Measurements from ENCODE around the gene ME1.

The ME1 gene

GRCh38 chr6:83371423-83371822 is 59.4 kb downstream of the ME1 start:
- TF ChIP-seq SIN3A (IDR thresholded peaks at IDR 0.05; ENCODE audit: borderline replicate concordance, insufficient read depth, low read length) (no peak), POLR2AphosphoS5 (IDR thresholded peaks at IDR 0.05; ENCODE audit: low read depth, low read length) (no peak), FOXP2 (optimal IDR thresholded peaks at IDR 0.05; ENCODE audit: borderline replicate concordance, extremely low read depth, extremely low read length, insufficient read depth) (no peak), TAF1 (IDR thresholded peaks at IDR 0.05; ENCODE audit: borderline replicate concordance, insufficient read depth, low read length) (no peak)
- TF ChIP-seq, protein P1, sequence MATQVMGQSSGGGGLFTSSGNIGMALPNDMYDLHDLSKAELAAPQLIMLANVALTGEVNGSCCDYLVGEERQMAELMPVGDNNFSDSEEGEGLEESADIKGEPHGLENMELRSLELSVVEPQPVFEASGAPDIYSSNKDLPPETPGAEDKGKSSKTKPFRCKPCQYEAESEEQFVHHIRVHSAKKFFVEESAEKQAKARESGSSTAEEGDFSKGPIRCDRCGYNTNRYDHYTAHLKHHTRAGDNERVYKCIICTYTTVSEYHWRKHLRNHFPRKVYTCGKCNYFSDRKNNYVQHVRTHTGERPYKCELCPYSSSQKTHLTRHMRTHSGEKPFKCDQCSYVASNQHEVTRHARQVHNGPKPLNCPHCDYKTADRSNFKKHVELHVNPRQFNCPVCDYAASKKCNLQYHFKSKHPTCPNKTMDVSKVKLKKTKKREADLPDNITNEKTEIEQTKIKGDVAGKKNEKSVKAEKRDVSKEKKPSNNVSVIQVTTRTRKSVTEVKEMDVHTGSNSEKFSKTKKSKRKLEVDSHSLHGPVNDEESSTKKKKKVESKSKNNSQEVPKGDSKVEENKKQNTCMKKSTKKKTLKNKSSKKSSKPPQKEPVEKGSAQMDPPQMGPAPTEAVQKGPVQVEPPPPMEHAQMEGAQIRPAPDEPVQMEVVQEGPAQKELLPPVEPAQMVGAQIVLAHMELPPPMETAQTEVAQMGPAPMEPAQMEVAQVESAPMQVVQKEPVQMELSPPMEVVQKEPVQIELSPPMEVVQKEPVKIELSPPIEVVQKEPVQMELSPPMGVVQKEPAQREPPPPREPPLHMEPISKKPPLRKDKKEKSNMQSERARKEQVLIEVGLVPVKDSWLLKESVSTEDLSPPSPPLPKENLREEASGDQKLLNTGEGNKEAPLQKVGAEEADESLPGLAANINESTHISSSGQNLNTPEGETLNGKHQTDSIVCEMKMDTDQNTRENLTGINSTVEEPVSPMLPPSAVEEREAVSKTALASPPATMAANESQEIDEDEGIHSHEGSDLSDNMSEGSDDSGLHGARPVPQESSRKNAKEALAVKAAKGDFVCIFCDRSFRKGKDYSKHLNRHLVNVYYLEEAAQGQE (IDR thresholded peaks at IDR 0.05; ENCODE audit: insufficient read depth in 1 of 2, low read depth in 2 of 2, low read length in 2 of 2), result no peak

GRCh38 chr6:83370567-83370966 is 60.3 kb downstream of the ME1 start:
- TF ChIP-seq SIN3A (IDR thresholded peaks at IDR 0.05; ENCODE audit: borderline replicate concordance, insufficient read depth, low read length), result no peak
- TF ChIP-seq, protein P1 (IDR thresholded peaks at IDR 0.05; ENCODE audit: insufficient read depth in 1 of 2, low read depth in 2 of 2, low read length in 2 of 2), result no peak
- no peak for TF ChIP-seq FOXP2 (optimal IDR thresholded peaks at IDR 0.05; ENCODE audit: borderline replicate concordance, extremely low read depth, extremely low read length, insufficient read depth)
- no peak for TF ChIP-seq TAF1 (IDR thresholded peaks at IDR 0.05; ENCODE audit: borderline replicate concordance, insufficient read depth, low read length)
- TF ChIP-seq POLR2AphosphoS5 (IDR thresholded peaks at IDR 0.05; ENCODE audit: low read depth, low read length), result no peak

DNA sequence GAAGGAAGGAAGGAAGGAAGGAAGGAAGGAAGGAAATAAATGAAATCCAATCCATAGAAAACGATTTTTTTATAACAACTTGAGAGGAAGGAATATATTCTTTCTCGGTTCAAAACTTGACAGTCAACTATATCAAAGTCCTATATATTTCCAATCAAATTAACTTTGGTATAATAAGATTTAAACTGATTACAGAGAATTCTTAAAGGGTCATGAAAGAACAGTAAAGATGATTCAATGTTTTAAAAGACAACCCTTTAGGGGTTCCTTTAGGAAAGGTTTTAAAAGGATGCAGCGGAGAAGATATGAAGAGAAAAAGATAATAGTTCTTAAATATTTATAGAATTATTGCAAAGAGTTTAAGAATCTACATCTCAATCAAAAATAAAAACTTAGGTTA is 61.2 kb downstream of the ME1 start:
- TF ChIP-seq TAF1 (IDR thresholded peaks at IDR 0.05; ENCODE audit: borderline replicate concordance, insufficient read depth, low read length) (no peak), POLR2AphosphoS5 (IDR thresholded peaks at IDR 0.05; ENCODE audit: low read depth, low read length) (no peak), FOXP2 (optimal IDR thresholded peaks at IDR 0.05; ENCODE audit: borderline replicate concordance, extremely low read depth, extremely low read length, insufficient read depth) (no peak), SIN3A (IDR thresholded peaks at IDR 0.05; ENCODE audit: borderline replicate concordance, insufficient read depth, low read length) (no peak)
- TF ChIP-seq, protein P1 (IDR thresholded peaks at IDR 0.05; ENCODE audit: insufficient read depth in 1 of 2, low read depth in 2 of 2, low read length in 2 of 2), result no peak

- TF ChIP-seq SIN3A (IDR thresholded peaks at IDR 0.05; ENCODE audit: borderline replicate concordance, insufficient read depth, low read length) (no peak), POLR2AphosphoS5 (IDR thresholded peaks at IDR 0.05; ENCODE audit: low read depth, low read length) (no peak), FOXP2 (optimal IDR thresholded peaks at IDR 0.05; ENCODE audit: borderline replicate concordance, extremely low read depth, extremely low read length, insufficient read depth) (no peak), TAF1 (IDR thresholded peaks at IDR 0.05; ENCODE audit: borderline replicate concordance, insufficient read depth, low read length) (no peak)
- TF ChIP-seq, protein P1 (IDR thresholded peaks at IDR 0.05; ENCODE audit: insufficient read depth in 1 of 2, low read depth in 2 of 2, low read length in 2 of 2), result no peak
These were observed 62.3 kb downstream of the ME1 start for GRCh38 chr6:83368577-83368976.

DNA sequence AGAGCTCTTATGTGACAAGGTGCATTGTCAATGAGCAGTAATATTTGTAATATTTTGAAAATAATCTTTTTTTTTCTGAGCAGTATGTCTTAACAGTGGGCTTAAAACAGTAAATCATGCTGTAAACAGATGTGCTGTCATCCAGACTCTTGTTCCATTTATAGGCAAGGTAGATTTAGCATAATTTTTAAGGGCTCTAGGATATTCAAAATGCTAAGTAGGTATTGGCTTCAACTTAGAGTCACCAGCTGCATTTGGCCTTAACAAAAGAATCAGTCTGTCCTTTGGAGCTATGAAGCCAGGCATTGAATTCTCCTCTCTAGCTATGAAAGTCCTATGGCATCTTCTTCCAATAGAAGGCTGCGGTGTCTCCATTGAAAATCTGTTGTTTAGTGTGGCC is 63.7 kb downstream of the ME1 start:
- no peak for TF ChIP-seq FOXP2 (optimal IDR thresholded peaks at IDR 0.05; ENCODE audit: borderline replicate concordance, extremely low read depth, extremely low read length, insufficient read depth)
- TF ChIP-seq TAF1 (IDR thresholded peaks at IDR 0.05; ENCODE audit: borderline replicate concordance, insufficient read depth, low read length), result no peak
- TF ChIP-seq POLR2AphosphoS5 (IDR thresholded peaks at IDR 0.05; ENCODE audit: low read depth, low read length), result no peak
- TF ChIP-seq SIN3A (IDR thresholded peaks at IDR 0.05; ENCODE audit: borderline replicate concordance, insufficient read depth, low read length), result no peak
- TF ChIP-seq, protein P1 (IDR thresholded peaks at IDR 0.05; ENCODE audit: insufficient read depth in 1 of 2, low read depth in 2 of 2, low read length in 2 of 2), result no peak
